ENCODE results near the gene NRK. TPM values are rescaled to one million over a fixed set of nuclear protein-coding genes. Genes with fewer than 3 reads are reported as not detected.

Gene NRK
- total RNA-seq, 2 donors from 2014 or later = 0.52 to 2.0 TPM

GRCh38 chrX:105910563-105911105 lies 88.3 kb downstream of the NRK start:
- no peaks in the 10 kb centered on the region for H3K4me1 ChIP-seq
- ATAC-seq (no peak), DNase-seq (no peak)
- no peaks in the 10 kb centered on the region for H3K27me3 ChIP-seq
- H3K4me3 ChIP-seq = no peak overlapping the region
- H3K9me3 ChIP-seq = no peaks in the 10 kb centered on the region
- no peaks in the 10 kb centered on the region for H3K36me3 ChIP-seq (replicated peaks in 1 of 2; ENCODE audit: insufficient read depth in 1 of 2, low read depth in 2 of 2)
- no peak for TF ChIP-seq CTCF (IDR thresholded peaks at IDR 0.05)
- H3K27ac ChIP-seq = no peak overlapping the region
- intact Hi-C loops (cut with DNase I) = no loop called here
- 56 to 76% methylated on average over 3 of the region's 3 CpGs for WGBS, 2 donors

- Histone ChIP-seq H3K4me1 (no peaks in the 10 kb centered on the region), H3K27ac (no peak overlapping the region), H3K4me3 (no peak overlapping the region), H3K27me3 (no peaks in the 10 kb centered on the region), H3K9me3 (no peaks in the 10 kb centered on the region), H3K36me3 (replicated peaks in 1 of 2; ENCODE audit: insufficient read depth in 1 of 2, low read depth in 2 of 2) (no peaks in the 10 kb centered on the region)
- intact Hi-C loops (cut with DNase I) = no loop called here
- no peak for DNase-seq
- TF ChIP-seq POLR2A (IDR thresholded peaks at IDR 0.05) (no peak), CTCF (IDR thresholded peaks at IDR 0.05) (no peak)
- 88 to 93% methylated on average over 3 of the region's 3 CpGs for WGBS, 2 donors
- ATAC-seq = no peak
Measured at GRCh38 chrX:105945266-105945665, 122.9 kb downstream of the NRK start.

GRCh38 chrX:105969487-105969886 lies 147.1 kb downstream of the NRK start:
- 86 to 88% methylated on average over 5 of the region's 5 CpGs for WGBS, 2 donors
- Histone ChIP-seq H3K9me3 (no peaks in the 10 kb centered on the region), H3K27ac (no peak overlapping the region), H3K4me1 (no peaks in the 10 kb centered on the region), H3K27me3 (no peaks in the 10 kb centered on the region), H3K36me3 (replicated peaks in 1 of 2; ENCODE audit: insufficient read depth in 1 of 2, low read depth in 2 of 2) (no peaks in the 10 kb centered on the region), H3K4me3 (no peak overlapping the region)
- TF ChIP-seq CTCF (IDR thresholded peaks at IDR 0.05) = no peak
- no peak for TF ChIP-seq POLR2A (IDR thresholded peaks at IDR 0.05)
- DNase-seq (no peak), ATAC-seq (no peak)
- intact Hi-C loops (cut with DNase I) = no loop called here

- peak overlapping the region in 2 of 4 donors; percentile 30 to 52 for H3K27ac ChIP-seq
- no peaks in the 10 kb centered on the region for H3K27me3 ChIP-seq
- ATAC-seq = peak; percentile 38
- TF ChIP-seq CTCF (IDR thresholded peaks at IDR 0.05) (no peak), POLR2A (IDR thresholded peaks at IDR 0.05) (no peak)
- intact Hi-C loops (cut with DNase I) = no loop called here
- H3K9me3 ChIP-seq = no peaks in the 10 kb centered on the region
- no peaks in the 10 kb centered on the region for H3K4me1 ChIP-seq
- no peak overlapping the region for H3K4me3 ChIP-seq
- 0 to 12% methylated on average over 1 to 3 of the region's 3 CpGs for WGBS, 2 donors
- no peaks in the 10 kb centered on the region for H3K36me3 ChIP-seq (replicated peaks in 1 of 2; ENCODE audit: insufficient read depth in 1 of 2, low read depth in 2 of 2)
- peak in 1 of 4 donors; percentile 1 for DNase-seq
Measured at GRCh38 chrX:105972690-105973386, 150.5 kb downstream of the NRK start.

- Histone ChIP-seq H3K27ac (peak overlapping the region in 2 of 4 donors; percentile 30 to 52), H3K4me1 (no peaks in the 10 kb centered on the region), H3K27me3 (no peaks in the 10 kb centered on the region), H3K4me3 (no peak overlapping the region), H3K9me3 (no peaks in the 10 kb centered on the region), H3K36me3 (replicated peaks in 1 of 2; ENCODE audit: insufficient read depth in 1 of 2, low read depth in 2 of 2) (no peaks in the 10 kb centered on the region)
- no peak for TF ChIP-seq POLR2A (IDR thresholded peaks at IDR 0.05)
- TF ChIP-seq CTCF (IDR thresholded peaks at IDR 0.05) = no peak
- no peak for DNase-seq
- intact Hi-C loops (cut with DNase I) = no loop called here
- ATAC-seq = peak; percentile 47
- WGBS, 2 donors = 17 to 25% methylated on average over 3 of the region's 3 CpGs
Measured at GRCh38 chrX:105973387-105973739, 151.0 kb downstream of the NRK start.
